Hair follicular keratinocyte (primary cell): ENCODE results near the gene UBE2D3. TPM values are rescaled to one million over a fixed set of nuclear protein-coding genes. Genes with fewer than 3 reads are reported as not detected.

ENCODE experiments used
- total RNA-seq: library from RNA; depleted of rRNA; stranded (reverse); fragments of >200 nt; gene quantifications from 2 replicates; pipeline ENCODE4 v1.2.3, GENCODE V29; 2015

UBE2D3 gene
- total RNA-seq: 395 and 441 TPM in 2 replicates

DNA sequence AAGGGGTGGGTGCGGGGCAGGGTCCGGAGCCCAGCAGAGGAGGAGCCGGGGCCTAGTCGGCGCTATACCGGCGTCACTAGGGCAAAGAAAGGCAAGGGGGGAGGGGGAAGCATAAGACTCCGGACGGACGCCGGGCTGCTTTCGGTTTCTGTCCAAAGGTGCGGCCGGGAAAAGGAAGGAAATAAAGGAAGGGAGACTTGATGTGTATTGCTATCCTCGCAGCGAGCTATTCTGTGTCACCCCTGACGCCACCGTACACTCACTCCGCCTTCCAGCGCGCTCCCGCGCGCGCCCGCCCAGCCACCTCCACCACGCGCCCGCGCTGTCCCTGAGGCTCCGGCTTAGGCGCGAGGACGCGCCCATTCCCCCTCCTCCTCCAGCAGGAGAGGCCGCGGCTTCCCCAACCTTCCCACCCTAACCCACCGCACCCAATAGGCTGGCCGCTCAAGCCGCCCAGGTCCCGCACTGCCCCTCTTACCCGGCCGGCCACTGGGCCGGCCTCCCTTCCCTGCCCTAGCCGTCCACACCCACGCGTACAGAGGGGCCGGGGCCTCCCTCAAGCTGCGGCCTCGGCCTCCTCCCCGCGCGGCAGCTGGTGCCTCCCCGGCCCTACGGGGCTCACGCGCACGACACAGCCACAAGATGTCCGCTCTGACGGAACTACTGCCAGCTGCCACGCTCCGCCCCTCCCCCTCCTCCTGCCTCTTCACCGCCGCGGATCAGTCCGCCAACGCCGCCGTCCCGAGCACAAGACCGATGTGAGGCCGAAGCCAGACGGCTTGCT lies at the start of gene UBE2D3:
Gene UBE2D3, minus strand, starts transcription at position 662 of the 784 bp plus-strand sequence. CDS start 1,043 bp downstream, outside the sequence.

DNA sequence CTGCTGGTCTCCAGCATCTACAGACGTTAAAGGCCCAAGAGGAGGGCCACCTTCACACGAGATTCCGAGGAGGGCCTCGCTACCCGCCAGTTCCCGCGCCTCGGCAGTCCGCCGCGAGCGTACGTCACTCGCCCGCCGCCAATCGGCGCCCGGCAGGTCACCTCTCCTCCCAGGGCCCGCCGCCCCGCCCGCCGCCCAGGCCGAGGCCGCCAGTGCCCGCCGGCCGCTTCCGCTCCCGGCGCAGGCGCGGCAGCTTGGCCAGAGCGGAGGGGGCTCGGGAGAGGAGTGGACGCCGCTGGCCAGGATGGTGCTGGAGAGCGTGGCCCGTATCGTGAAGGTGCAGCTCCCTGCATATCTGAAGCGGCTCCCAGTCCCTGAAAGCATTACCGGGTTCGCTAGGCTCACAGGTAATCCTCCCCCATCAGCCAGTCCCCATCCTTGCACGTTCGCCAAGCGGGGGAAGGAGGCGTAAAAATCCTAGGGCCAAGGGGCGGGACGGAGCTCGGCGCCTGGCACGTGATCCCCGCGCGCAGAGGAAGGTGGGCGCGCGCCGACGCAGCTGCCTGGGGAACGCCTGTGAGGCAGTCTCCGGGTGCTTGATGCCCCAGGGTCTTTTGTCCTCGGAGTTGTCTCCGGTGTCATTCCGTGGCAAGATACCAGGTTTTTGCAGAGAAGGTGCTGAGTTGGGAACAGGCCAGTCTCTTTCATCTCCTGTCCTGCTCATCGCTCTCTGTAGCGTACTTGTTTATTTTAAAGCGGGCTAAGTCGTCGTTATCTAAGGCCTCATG lies 41.6 kb upstream of the UBE2D3 start, which contains the start of gene CISD2:
Gene CISD2, plus strand, starts transcription at position 212 of the 788 bp plus-strand sequence. Its CDS starts 93 bp downstream, at position 305.

DNA sequence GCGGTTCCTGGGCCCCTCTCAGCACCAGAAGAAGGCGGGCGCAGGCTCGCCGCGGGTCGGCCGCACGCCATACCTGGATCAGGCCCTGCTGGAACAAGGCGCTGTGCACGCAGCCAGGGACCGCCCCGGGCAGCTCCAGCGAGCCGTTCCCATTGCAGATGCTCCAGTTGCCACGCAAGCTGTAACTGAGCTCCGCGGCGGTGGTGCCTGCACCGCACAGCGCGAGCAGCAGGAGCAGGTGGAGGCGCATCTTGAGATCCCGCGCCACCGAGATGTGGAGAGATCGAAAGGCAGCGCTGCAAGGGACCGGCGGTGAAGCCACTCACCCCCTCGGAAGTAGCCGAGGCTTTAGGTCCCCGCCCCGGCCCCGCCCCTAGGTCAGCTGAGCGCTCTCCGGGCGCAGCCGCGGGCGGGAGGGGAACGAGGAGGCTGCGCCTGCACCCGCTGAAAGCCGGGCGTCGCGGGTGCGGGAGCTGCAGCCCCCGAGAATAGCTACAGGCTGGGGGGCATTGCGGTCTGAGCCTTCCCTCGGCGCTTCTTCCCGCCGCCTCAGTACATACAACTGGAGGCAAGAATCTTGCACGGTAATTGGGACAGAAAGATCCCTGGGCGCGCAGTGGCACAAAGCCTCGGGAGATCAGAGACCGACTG lies 66.6 kb downstream of the UBE2D3 start, which contains the start of gene MANBA:
Gene MANBA, minus strand, starts transcription at position 324 of the 651 bp plus-strand sequence. Its CDS starts 74 bp downstream, at position 250.

Other genes with a start within 250 kb of the UBE2D3 start
- 6.4 and 15.2 TPM in 2 replicates for gene MANBA, start 66.6 kb downstream of the UBE2D3 start, total RNA-seq
- 20.4 and 28.4 TPM in 2 replicates for gene CISD2, start 41.4 kb upstream of the UBE2D3 start, total RNA-seq
- gene SLC9B1, start 192.2 kb upstream of the UBE2D3 start, total RNA-seq: 0.08 TPM in 1 of 2 replicates, not detected in the other
- gene SLC9B2, start 249.2 kb upstream of the UBE2D3 start, total RNA-seq: 18.7 and 21.3 TPM in 2 replicates